Motor neuron (in vitro differentiated cells): ENCODE data around the gene CARD6. TPM values are rescaled to one million over a fixed set of nuclear protein-coding genes. Genes with fewer than 3 reads are reported as not detected.
A peak's percentile ranks its signal among the peaks of the same experiment; 100 is the strongest.

Experiments used
- ATAC-seq, 8 experiments: fragments of 200-7000 bp; cut with Tn5 transposase; replicated peaks in 6 of 8; 2 replicates each; pipeline ENCODE4 v1.8.0; 2021; ENCODE audit warnings: mild to moderate bottlenecking in 8 of 8, moderate library complexity in 8 of 8
- H3K27ac ChIP-seq, 2 donors: fragments of 250-450 bp; sonication (Bioruptor Pico); 2 replicates each; pipeline ENCODE4 v1.9.0; 2021; ENCODE audit warnings: antibody characterized with exemption in 2 of 2, mild to moderate bottlenecking in 2 of 2, moderate library complexity in 1 of 2
- H3K4me1 ChIP-seq, 2 donors: fragments of 250-450 bp; sonication (Bioruptor Pico); replicated peaks in 1 of 2; 2 replicates each; pipeline ENCODE4 v1.6.1; 2021; ENCODE audit warnings: antibody characterized with exemption in 2 of 2, mild to moderate bottlenecking in 2 of 2, moderate library complexity in 1 of 2
- H3K4me3 ChIP-seq, 5 donors: fragments of 250-450 bp; sonication (Bioruptor Pico); 2 replicates each; pipeline ENCODE4 v1.9.0; 2021; ENCODE audit warnings: antibody characterized with exemption in 5 of 5, mild to moderate bottlenecking in 5 of 5, moderate library complexity in 4 of 5
- WGBS, 10 experiments: fragments of 450-650 bp; shearing (Covaris generic); methylation state at CpG; one replicate each; pipeline ENCODE4 v1.0.0; 2022; 5-methylcytosine and 5-hydroxymethylcytosine counted together
- in situ Hi-C, 9 experiments: fragments of 400-800 bp; cut with MboI; loops; one replicate each; pipeline ENCODE4 v1.15.0; 2021; ENCODE audit warnings: low sequenced_read_pairs in 9 of 9, low pct_unique_long_range_greater_than_20kb in 2 of 9; ENCODE audit not compliant: unreplicated experiment in 9 of 9
- total RNA-seq, 8 experiments: library from RNA; unstranded; fragments of 300-600 nt; gene quantifications; 2 replicates each; pipeline versions ENCODE4 v1.2.3 to v1.2.4, GENCODE V29; 2022

The CARD6 gene
- total RNA-seq, 8 experiments from 2014 or later, result 0.04 to 13.5 (median 0.33) TPM

- in situ Hi-C loops, result loop anchor here in 1 of 9 experiments (10.0 kb wide), 1 partner anchor 77 kb away; the partner anchor contains the start of gene TTC33
- Histone ChIP-seq H3K4me3 (no peak overlapping the region), H3K4me1 (peaks cover 5 to 18% of the 10 kb centered on the region in 2 donors), H3K27ac (no peak overlapping the region)
- WGBS, 10 experiments, result 39 to 95% (median 66%) methylated on average over 2 to 4 of the region's 4 CpGs; no CpG with 5 or more reads in 2 of the 10 experiments
- ATAC-seq, result no peak
These were observed 9.6 kb upstream of the CARD6 start for GRCh38 chr5:40831346-40832210.

DNA sequence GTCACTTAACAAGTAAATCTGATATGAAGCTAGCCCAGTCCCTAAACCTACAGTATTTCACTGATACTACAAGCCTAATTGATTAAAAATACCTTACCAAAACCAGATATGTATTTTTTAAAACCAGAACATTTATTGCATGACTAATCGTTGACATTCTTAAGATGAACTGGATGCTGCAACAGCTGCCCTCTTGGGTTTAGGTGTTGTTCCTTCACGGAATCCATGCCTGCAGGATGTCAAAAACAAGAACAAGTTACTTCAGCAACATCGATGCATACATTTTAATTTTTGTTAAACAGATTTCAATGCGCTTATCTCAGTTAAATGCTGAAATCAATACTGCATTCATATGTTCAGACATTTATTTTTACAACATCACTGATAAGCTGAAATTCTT is 8.8 kb upstream of the CARD6 start:
- Histone ChIP-seq H3K4me3 (no peak overlapping the region), H3K4me1 (peaks cover 5 to 18% of the 10 kb centered on the region in 2 donors), H3K27ac (no peak overlapping the region)
- WGBS, 10 experiments, result 50 to 100% (median 87%) methylated on average over 1 to 4 of the region's 4 CpGs
- ATAC-seq, result no peak
- in situ Hi-C loops, result loop anchor here in 1 of 9 experiments (10.0 kb wide), 1 partner anchor 78 kb away; the partner anchor contains the start of gene TTC33

DNA sequence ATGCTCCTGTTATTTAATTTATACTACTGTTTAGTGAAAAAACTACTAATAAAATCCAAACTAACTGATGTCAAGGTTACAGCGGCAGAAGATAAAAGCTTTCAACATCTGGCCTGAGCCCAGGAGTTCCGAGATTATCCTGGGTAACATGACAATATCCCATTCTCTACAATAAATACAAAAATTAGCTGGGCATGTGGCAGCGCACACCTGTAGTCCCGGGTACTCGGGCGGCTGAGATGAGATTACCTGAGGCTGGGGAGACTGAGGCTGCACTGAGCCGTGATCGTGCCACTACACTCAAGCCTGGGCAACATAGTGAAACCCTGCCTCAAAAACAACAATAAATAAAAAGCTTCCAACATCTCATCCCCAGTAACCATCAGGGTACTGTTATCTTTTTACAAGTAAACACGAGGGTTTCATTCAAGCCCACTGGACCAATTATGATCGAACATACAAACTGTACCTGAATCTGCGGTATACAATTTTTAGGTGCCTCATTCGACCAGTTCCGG is 7.4 kb upstream of the CARD6 start:
- H3K27ac ChIP-seq, result no peak overlapping the region
- H3K4me3 ChIP-seq, result peak overlapping the region; percentile 45 to 80 (median 67)
- WGBS, 10 experiments, result 0 to 67% (median 27%) methylated on average over 2 to 12 of the region's 13 CpGs; no CpG with 5 or more reads in 2 of the 10 experiments
- in situ Hi-C loops, result loop anchor here in 1 of 9 experiments (10.0 kb wide), 1 partner anchor 79 kb away; the partner anchor contains the start of gene TTC33
- H3K4me1 ChIP-seq, result peaks cover 5 to 18% of the 10 kb centered on the region in 2 donors
- ATAC-seq, result no peak

DNA sequence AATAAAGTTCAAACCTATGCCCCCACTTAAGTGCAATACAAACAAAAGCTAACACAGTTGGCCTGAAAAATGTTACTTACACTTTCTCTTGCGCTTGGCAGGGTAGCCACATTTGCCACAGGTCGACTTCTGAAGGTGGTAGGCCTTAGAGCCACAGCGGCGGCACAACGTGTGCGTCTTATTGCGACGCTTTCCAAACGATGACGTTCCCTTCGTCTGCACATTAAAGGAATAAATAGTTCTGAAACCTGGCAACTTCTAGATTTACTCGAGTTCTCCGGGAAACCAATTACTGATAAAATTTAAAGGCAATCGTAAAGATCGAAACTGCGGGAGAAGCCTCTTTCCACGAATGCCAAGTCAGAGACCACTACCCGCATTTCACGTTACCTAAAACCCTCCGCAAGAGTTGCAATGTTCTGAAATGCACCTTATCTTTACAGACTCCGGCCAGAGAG is 6.7 kb upstream of the CARD6 start:
- H3K27ac ChIP-seq, result peak overlapping the region; percentile 79 to 87
- 0 to 9% (median 1%) methylated on average over 1 to 21 of the region's 21 CpGs; no CpG with 5 or more reads in 1 of the 10 experiments for WGBS, 10 experiments
- H3K4me1 ChIP-seq, result peaks cover 5 to 18% of the 10 kb centered on the region in 2 donors
- peak overlapping the region; percentile 45 to 80 (median 67) for H3K4me3 ChIP-seq
- in situ Hi-C loops, result loop anchor here in 1 of 9 experiments (10.0 kb wide), 1 partner anchor 80 kb away; the partner anchor contains the start of gene TTC33
- no peak for ATAC-seq

GRCh38 chr5:40834849-40835787 is 6.0 kb upstream of the CARD6 start, which contains the start of gene RPL37:
Gene RPL37, minus strand, starts transcription at chr5:40835222. Its CDS starts 37 bp downstream, at chr5:40835185.
- peak within 1 kb of the TSS; percentile 45 to 80 (median 67) for H3K4me3 ChIP-seq
- in situ Hi-C loops, result loop anchor here in 1 of 9 experiments (10.0 kb wide), 1 partner anchor 80 kb away; the partner anchor contains the start of gene TTC33
- 0 to 6% (median 2%) methylated on average over 4 to 31 of the region's 61 CpGs; no CpG with 5 or more reads in 3 of the 10 experiments for WGBS, 10 experiments
- H3K27ac ChIP-seq, result peak within 1 kb of the TSS; percentile 88 to 94
- H3K4me1 ChIP-seq, result peaks cover 5 to 18% of the 10 kb centered on the region in 2 donors
- ATAC-seq, result peak; percentile 89 to 100 (median 99)

DNA sequence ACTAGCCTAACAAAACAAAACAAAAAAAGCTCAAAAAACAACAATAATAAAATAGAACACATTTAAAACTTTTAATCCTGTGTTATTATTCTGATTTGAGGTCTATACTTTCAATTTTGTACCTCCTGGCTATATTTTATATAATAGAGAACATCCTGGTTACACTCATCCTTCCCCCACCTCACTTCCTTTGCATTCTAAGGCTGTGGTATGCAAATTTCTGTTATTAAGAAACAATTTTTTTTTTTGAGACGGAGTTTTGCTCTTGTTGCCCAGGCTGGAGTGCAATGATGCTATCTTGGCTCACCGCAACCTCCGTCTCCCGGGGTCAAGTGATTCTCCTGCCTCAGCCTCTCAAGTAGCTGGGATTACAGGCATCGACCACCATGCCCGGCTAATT is 3.1 kb upstream of the CARD6 start:
- Histone ChIP-seq H3K4me1 (peaks cover 5 to 16% of the 10 kb centered on the region in 2 donors), H3K4me3 (no peak overlapping the region), H3K27ac (no peak overlapping the region)
- WGBS, 10 experiments, result 78 to 100% (median 91%) methylated on average over 2 to 6 of the region's 6 CpGs; no CpG with 5 or more reads in 3 of the 10 experiments
- no peak for ATAC-seq
- in situ Hi-C loops, result loop anchor here in 1 of 9 experiments (10.0 kb wide), 1 partner anchor 83 kb away; the partner anchor contains the start of gene TTC33

DNA sequence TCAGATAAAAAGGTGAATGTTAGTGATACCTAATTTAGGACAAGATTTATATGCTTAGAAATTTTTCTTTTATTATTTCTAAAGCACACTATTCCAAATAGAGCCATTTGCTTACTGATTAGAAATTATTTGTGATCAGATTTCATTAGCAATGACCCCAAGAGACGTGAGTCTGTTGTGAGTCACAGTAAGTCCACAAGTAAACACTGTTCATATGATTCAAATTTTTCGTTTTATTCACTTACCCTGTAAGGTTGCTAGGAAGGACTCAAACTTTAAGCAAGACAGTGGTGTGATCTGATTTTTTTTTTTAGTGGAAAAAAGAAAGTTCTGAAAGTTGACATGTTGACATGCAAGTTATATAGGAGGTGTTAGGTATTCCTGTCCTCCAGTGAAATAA is 1.2 kb downstream of the CARD6 start:
- Histone ChIP-seq H3K27ac (no peak overlapping the region), H3K4me1 (no peaks in the 10 kb centered on the region), H3K4me3 (no peak overlapping the region)
- in situ Hi-C loops, result no loop called here
- 9 to 79% (median 67%) methylated on average over 1 to 2 of the region's 2 CpGs; no CpG with 5 or more reads in 3 of the 10 experiments for WGBS, 10 experiments
- ATAC-seq, result peak in 1 of 8 experiments; percentile 20

GRCh38 chr5:40844565-40844964 is 3.4 kb downstream of the CARD6 start:
- no peaks in the 10 kb centered on the region for H3K4me1 ChIP-seq
- H3K4me3 ChIP-seq, result no peak overlapping the region
- ATAC-seq, result no peak
- WGBS, 10 experiments, result 60 to 100% (median 90%) methylated on average over 1 to 4 of the region's 4 CpGs; no CpG with 5 or more reads in 3 of the 10 experiments
- in situ Hi-C loops, result no loop called here
- H3K27ac ChIP-seq, result no peak overlapping the region

DNA sequence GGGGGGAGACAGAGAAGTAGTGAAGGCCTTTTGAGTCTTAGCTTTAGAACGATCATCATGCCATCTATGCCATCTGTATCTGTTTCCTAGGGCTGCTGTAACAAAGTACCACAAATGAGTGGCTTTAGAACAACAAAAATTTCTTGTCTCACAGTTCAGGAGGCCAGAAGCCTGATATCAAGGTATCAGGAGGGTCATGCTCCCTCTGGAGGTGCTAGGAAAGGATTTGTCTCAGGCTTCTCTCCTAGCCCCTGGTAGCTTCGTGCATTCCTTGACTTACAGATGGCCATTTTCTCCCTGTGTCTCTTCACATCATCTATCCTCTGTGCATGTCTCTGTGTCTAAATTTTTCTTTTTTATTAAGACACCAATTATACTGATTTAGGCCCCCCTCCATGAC is 5.2 kb downstream of the CARD6 start:
- 75 to 100% (median 82%) methylated on average over 1 to 2 of the region's 2 CpGs; no CpG with 5 or more reads in 5 of the 10 experiments for WGBS, 10 experiments
- H3K27ac ChIP-seq, result no peak overlapping the region
- ATAC-seq, result no peak
- in situ Hi-C loops, result no loop called here
- no peaks in the 10 kb centered on the region for H3K4me1 ChIP-seq
- no peak overlapping the region for H3K4me3 ChIP-seq

GRCh38 chr5:40847525-40847924 is 6.4 kb downstream of the CARD6 start:
- no peak overlapping the region for H3K4me3 ChIP-seq
- no peak overlapping the region for H3K27ac ChIP-seq
- WGBS, 10 experiments, result 13 to 100% (median 72%) methylated on average over 1 of the region's 1 CpG
- in situ Hi-C loops, result no loop called here
- no peak for ATAC-seq
- no peaks in the 10 kb centered on the region for H3K4me1 ChIP-seq

- no peak overlapping the region for H3K27ac ChIP-seq
- WGBS, 10 experiments, result 10 to 100% (median 59%) methylated on average over 1 to 3 of the region's 4 CpGs; no CpG with 5 or more reads in 2 of the 10 experiments
These were observed 12.5 kb downstream of the CARD6 start for GRCh38 chr5:40853632-40854192.

GRCh38 chr5:40860711-40861110 is 19.5 kb downstream of the CARD6 start:
- ATAC-seq, result no peak
- H3K4me1 ChIP-seq, result no peaks in the 10 kb centered on the region
- no peak overlapping the region for H3K27ac ChIP-seq
- no peak overlapping the region for H3K4me3 ChIP-seq
- in situ Hi-C loops, result no loop called here

More at GRCh38 chr5:40853632-40854192, 12.5 kb downstream of the CARD6 start:
- no peaks in the 10 kb centered on the region for H3K4me1 ChIP-seq
- in situ Hi-C loops, result no loop called here
- no peak for ATAC-seq
- no peak overlapping the region for H3K4me3 ChIP-seq
